HEK293 (cell line): Measurements from ENCODE around the gene MAP9.

ENCODE experiments used
- CTCF ChIA-PET: fragments of 350-600 bp; formaldehyde crosslinking; extraction: SDS; loops from one replicate; lab custom pipeline; 2021; ENCODE audit warnings: antibody characterized with exemption; lab: Yijun Ruan, JAX
- POLR2A ChIA-PET: fragments of 300-600 bp; formaldehyde crosslinking; extraction: SDS; loops from one replicate; lab custom pipeline; 2020; ENCODE audit warnings: antibody characterized with exemption, inconsistent platforms; lab: Yijun Ruan, JAX
- H3K27ac ChIP-seq: fragments of 200-500 bp; sonication (Bioruptor generic); 2 replicates; pipeline ENCODE4 v1.5.1; 2014; ENCODE audit warnings: low read depth, low read length, control low read depth, inconsistent platforms; ENCODE audit errors: extremely low read depth
- H3K36me3 ChIP-seq, 2 experiments: fragments of 200-500 bp in 1 of 2; sonication (Bioruptor generic) in 1 of 2; 1 replicate in 1 of 2; 2 replicates in 1 of 2; pipeline ENCODE4 v1.5.1; 2014 to 2017; ENCODE audit warnings: inconsistent platforms in 2 of 2, low read length in 2 of 2; ENCODE audit not compliant: control insufficient read depth in 2 of 2, insufficient read depth in 1 of 2
- H3K4me1 ChIP-seq: fragments of 200-500 bp; sonication (Bioruptor generic); 2 replicates; pipeline ENCODE4 v1.5.1; 2014; ENCODE audit warnings: mild to moderate bottlenecking, low read length, inconsistent platforms; ENCODE audit not compliant: control insufficient read depth, insufficient read depth
- H3K4me3 ChIP-seq: 2 replicates; pipeline ENCODE4 v1.5.1; 2011; ENCODE audit warnings: low read depth, mild to moderate bottlenecking, control low read depth, low read length, moderate library complexity
- H3K9me3 ChIP-seq: fragments of 200-500 bp; sonication (Bioruptor generic); 2 replicates; pipeline ENCODE4 v1.5.1; 2014; ENCODE audit warnings: low read depth, low read length, inconsistent platforms; ENCODE audit not compliant: control insufficient read depth, insufficient read depth
- FEZF1 ChIP-seq: fragments of 450-650 bp; formaldehyde crosslinking; IDR thresholded peaks from 2 replicates; pipeline ENCODE4 v1.5.1; 2016; ENCODE audit warnings: missing biosample characterization, missing genetic modification characterization
- KLF8 ChIP-seq: fragments of 450-650 bp; formaldehyde crosslinking; IDR thresholded peaks from 2 replicates; pipeline ENCODE4 v1.5.1; 2016; ENCODE audit warnings: missing biosample characterization, missing genetic modification characterization
- PRDM1 ChIP-seq: fragments of 450-650 bp; formaldehyde crosslinking; IDR thresholded peaks from 2 replicates; pipeline ENCODE4; 2016; ENCODE audit warnings: missing biosample characterization, missing genetic modification characterization
- ZBTB21 ChIP-seq: fragments of 450-650 bp; formaldehyde crosslinking; IDR thresholded peaks from 2 replicates; pipeline ENCODE4 v1.5.1; 2017; ENCODE audit warnings: missing biosample characterization, missing genetic modification characterization
- ZBTB8A ChIP-seq: fragments of 450-650 bp; formaldehyde crosslinking; IDR thresholded peaks from 2 replicates; pipeline ENCODE4 v1.5.1; 2016; ENCODE audit warnings: missing biosample characterization, missing genetic modification characterization
- ZFP41 ChIP-seq: fragments of 450-650 bp; formaldehyde crosslinking; IDR thresholded peaks from 2 replicates; pipeline ENCODE4 v1.5.1; 2016; ENCODE audit warnings: missing biosample characterization, missing genetic modification characterization, borderline replicate concordance
- ZFP69B ChIP-seq: fragments of 450-650 bp; formaldehyde crosslinking; IDR thresholded peaks from 2 replicates; pipeline ENCODE4 v1.5.1; 2016; ENCODE audit warnings: missing biosample characterization, missing genetic modification characterization
- ZNF133 ChIP-seq: fragments of 450-650 bp; formaldehyde crosslinking; IDR thresholded peaks from 2 replicates; pipeline ENCODE4 v1.5.1; 2016; ENCODE audit warnings: missing biosample characterization, missing genetic modification characterization
- ZNF223 ChIP-seq: fragments of 450-650 bp; formaldehyde crosslinking; IDR thresholded peaks from 2 replicates; pipeline ENCODE4 v1.5.1; 2016; ENCODE audit warnings: missing biosample characterization, missing genetic modification characterization
- ZNF248 ChIP-seq: fragments of 450-650 bp; formaldehyde crosslinking; IDR thresholded peaks from 2 replicates; pipeline ENCODE4 v1.5.1; 2017; ENCODE audit warnings: missing biosample characterization, missing genetic modification characterization
- ZNF302 ChIP-seq: fragments of 450-650 bp; formaldehyde crosslinking; IDR thresholded peaks from 2 replicates; pipeline ENCODE4 v1.5.1; 2016; ENCODE audit warnings: missing biosample characterization, missing genetic modification characterization, low read depth
- ZNF37A ChIP-seq: fragments of 450-650 bp; IDR thresholded peaks from 2 replicates; pipeline ENCODE4 v1.5.1; 2018; ENCODE audit warnings: missing biosample characterization, missing genetic modification characterization
- ZNF549 ChIP-seq: fragments of 450-650 bp; IDR thresholded peaks from 2 replicates; pipeline ENCODE4 v1.5.1; 2018; ENCODE audit warnings: missing biosample characterization, missing genetic modification characterization, mild to moderate bottlenecking, inconsistent platforms, moderate library complexity
- ZNF600 ChIP-seq: fragments of 450-650 bp; formaldehyde crosslinking; IDR thresholded peaks from 2 replicates; pipeline ENCODE4 v1.5.1; 2016; ENCODE audit warnings: missing biosample characterization, missing genetic modification characterization
- ZNF621 ChIP-seq: fragments of 450-650 bp; formaldehyde crosslinking; IDR thresholded peaks from 2 replicates; pipeline ENCODE4 v1.5.1; 2017; ENCODE audit warnings: missing biosample characterization, missing genetic modification characterization
- ZNF701 ChIP-seq: fragments of 450-650 bp; formaldehyde crosslinking; IDR thresholded peaks from 2 replicates; pipeline ENCODE4 v1.5.1; 2016; ENCODE audit warnings: missing biosample characterization, missing genetic modification characterization
- ZNF785 ChIP-seq: fragments of 450-650 bp; formaldehyde crosslinking; IDR thresholded peaks from 2 replicates; pipeline ENCODE4 v1.5.1; 2016; ENCODE audit warnings: missing biosample characterization, missing genetic modification characterization
- TF ChIP-seq, protein P1 (sequence below): fragments of 450-650 bp; IDR thresholded peaks from 2 replicates; pipeline ENCODE4 v1.5.1; 2018; ENCODE audit warnings: missing biosample characterization, mild to moderate bottlenecking, missing genetic modification characterization
- TF ChIP-seq, protein P2 (sequence below): fragments of 450-650 bp; formaldehyde crosslinking; IDR thresholded peaks from 2 replicates; pipeline ENCODE4 v1.5.1; 2016; ENCODE audit warnings: missing biosample characterization, missing genetic modification characterization
- TF ChIP-seq, protein P3 (sequence below): fragments of 450-650 bp; formaldehyde crosslinking; IDR thresholded peaks from 2 replicates; pipeline ENCODE4 v1.5.1; 2017; ENCODE audit warnings: missing biosample characterization, missing genetic modification characterization
- TF ChIP-seq, protein P4 (sequence below): fragments of 450-650 bp; formaldehyde crosslinking; IDR thresholded peaks from 2 replicates; pipeline ENCODE4 v1.5.1; 2016; ENCODE audit warnings: missing biosample characterization, missing genetic modification characterization
- TF ChIP-seq, protein P5 (sequence below): fragments of 450-650 bp; formaldehyde crosslinking; IDR thresholded peaks from 2 replicates; pipeline ENCODE4 v1.5.1; 2016; ENCODE audit warnings: missing biosample characterization, missing genetic modification characterization
- TF ChIP-seq, protein P6 (sequence below): fragments of 450-650 bp; formaldehyde crosslinking; IDR thresholded peaks from 2 replicates; pipeline ENCODE4 v1.5.0; 2017; ENCODE audit warnings: missing biosample characterization, missing genetic modification characterization, borderline replicate concordance

MAP9 gene

DNA sequence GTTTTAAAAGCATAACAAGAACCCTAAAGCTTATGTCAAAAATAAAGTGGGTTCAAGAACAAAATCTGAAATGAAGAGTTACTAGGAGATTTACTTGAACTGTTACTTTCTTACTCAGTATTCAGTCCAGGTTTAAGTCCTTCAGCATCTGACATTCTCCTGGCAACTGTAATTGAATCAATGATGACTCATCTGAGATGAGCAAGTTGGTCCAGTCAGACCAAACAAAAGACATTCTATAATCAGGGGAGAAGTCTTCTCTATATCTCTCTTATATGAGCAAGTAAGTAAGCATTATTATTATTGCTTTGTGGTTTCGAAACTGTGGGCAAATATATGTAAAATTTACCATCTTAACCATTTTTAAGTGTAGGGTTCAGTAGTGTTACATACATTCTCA is 34.6 kb downstream of the MAP9 start:
- CTCF ChIA-PET: no interaction called here
- H3K9me3 ChIP-seq: no peaks in the 10 kb centered on the region
- POLR2A ChIA-PET: no interaction called here
- H3K27ac ChIP-seq: no peak overlapping the region
- peaks cover 0 to 18% of the 10 kb centered on the region in 2 experiments; a peak in 1 of 3 replicates for H3K36me3 ChIP-seq
- no peak overlapping the region for H3K4me3 ChIP-seq
- H3K4me1 ChIP-seq: no peaks in the 10 kb centered on the region
- TF ChIP-seq ZNF549: no peak

DNA sequence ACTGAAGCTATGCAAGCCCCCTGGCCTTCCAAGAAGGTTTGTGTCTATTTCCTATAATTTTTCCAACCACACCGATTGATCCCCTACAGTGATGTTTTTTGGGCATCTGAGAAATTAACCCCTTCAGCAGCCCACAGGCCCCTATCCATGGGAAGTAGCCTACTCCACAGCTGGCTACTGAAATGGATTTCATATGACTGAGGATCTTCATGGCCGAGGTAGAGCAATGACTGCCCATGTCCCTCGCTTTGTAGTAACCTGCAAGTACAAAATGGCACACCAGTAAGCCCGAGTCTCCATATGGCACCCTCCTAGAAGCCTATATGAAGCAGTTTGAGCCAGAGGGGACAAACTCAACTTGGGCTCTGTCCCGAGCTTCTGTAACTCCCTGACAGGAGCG is 36.8 kb downstream of the MAP9 start:
- ChIA-PET CTCF (no interaction called here), POLR2A (interaction anchor here (0.6 kb wide), 1 partner anchor 83 kb away, joined by 3 read pairs; no protein-coding TSS in a partner anchor)
- no peak overlapping the region for H3K27ac ChIP-seq
- H3K4me1 ChIP-seq: no peaks in the 10 kb centered on the region
- TF ChIP-seq ZNF600 (no peak), ZNF302 (tag by site-specific recombination) (no peak), ZNF223 (tag by site-specific recombination) (no peak), ZNF133 (no peak), ZNF621 (no peak), ZNF37A (tag by site-specific recombination) (no peak), KLF8 (tag by site-specific recombination) (no peak)
- TF ChIP-seq, protein P1, sequence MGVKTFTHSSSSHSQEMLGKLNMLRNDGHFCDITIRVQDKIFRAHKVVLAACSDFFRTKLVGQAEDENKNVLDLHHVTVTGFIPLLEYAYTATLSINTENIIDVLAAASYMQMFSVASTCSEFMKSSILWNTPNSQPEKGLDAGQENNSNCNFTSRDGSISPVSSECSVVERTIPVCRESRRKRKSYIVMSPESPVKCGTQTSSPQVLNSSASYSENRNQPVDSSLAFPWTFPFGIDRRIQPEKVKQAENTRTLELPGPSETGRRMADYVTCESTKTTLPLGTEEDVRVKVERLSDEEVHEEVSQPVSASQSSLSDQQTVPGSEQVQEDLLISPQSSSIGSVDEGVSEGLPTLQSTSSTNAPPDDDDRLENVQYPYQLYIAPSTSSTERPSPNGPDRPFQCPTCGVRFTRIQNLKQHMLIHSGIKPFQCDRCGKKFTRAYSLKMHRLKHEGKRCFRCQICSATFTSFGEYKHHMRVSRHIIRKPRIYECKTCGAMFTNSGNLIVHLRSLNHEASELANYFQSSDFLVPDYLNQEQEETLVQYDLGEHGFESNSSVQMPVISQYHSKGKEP (tag by site-specific recombination): no peak
- TF ChIP-seq, protein P2, sequence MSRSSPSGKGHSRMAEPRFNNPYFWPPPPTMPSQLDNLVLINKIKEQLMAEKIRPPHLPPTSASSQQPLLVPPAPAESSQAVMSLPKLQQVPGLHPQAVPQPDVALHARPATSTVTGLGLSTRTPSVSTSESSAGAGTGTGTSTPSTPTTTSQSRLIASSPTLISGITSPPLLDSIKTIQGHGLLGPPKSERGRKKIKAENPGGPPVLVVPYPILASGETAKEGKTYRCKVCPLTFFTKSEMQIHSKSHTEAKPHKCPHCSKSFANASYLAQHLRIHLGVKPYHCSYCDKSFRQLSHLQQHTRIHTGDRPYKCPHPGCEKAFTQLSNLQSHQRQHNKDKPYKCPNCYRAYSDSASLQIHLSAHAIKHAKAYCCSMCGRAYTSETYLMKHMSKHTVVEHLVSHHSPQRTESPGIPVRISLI (tag by site-specific recombination): no peak
- no peaks in the 10 kb centered on the region for H3K9me3 ChIP-seq
- no peak overlapping the region for H3K4me3 ChIP-seq
- peaks cover 0 to 3% of the 10 kb centered on the region in 2 experiments; a peak in 1 of 3 replicates for H3K36me3 ChIP-seq

DNA sequence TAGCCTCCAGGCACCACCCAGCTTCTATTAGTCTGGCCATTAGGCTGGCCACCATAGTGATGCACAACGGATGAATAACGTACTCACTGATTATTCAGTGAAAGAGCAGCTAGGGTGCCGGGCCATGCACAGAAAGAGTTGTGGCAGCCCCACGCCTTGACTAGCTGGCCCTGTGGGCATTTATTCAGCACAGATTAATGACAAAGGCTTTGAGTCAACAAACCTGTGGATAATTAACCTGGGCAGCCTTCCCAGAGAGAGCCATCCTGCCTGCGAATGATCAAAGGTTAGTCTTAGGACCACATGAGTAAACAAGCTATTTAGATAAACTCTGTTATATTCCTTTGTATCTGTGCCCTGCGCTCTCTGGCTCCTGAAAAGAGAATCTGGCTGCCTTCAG is 37.2 kb downstream of the MAP9 start:
- H3K27ac ChIP-seq: no peak overlapping the region
- peaks cover 0 to 3% of the 10 kb centered on the region in 2 experiments; a peak in 1 of 3 replicates for H3K36me3 ChIP-seq
- no peak overlapping the region for H3K4me3 ChIP-seq
- H3K4me1 ChIP-seq: no peaks in the 10 kb centered on the region
- ChIA-PET POLR2A (interaction anchor here (0.6 kb wide), 1 partner anchor 83 kb away, joined by 3 read pairs; no protein-coding TSS in a partner anchor), CTCF (no interaction called here)
- no peaks in the 10 kb centered on the region for H3K9me3 ChIP-seq
- TF ChIP-seq ZBTB8A (tag by site-specific recombination) (no peak), FEZF1 (tag by site-specific recombination) (no peak), ZNF785 (tag by site-specific recombination) (no peak), ZNF248 (tag by site-specific recombination) (no peak), ZFP41 (tag by site-specific recombination) (no peak), ZFP69B (tag by site-specific recombination) (no peak), ZNF701 (tag by site-specific recombination) (no peak), PRDM1 (tag by site-specific recombination) (no peak), ZBTB21 (tag by site-specific recombination) (no peak)
- TF ChIP-seq, protein P3, sequence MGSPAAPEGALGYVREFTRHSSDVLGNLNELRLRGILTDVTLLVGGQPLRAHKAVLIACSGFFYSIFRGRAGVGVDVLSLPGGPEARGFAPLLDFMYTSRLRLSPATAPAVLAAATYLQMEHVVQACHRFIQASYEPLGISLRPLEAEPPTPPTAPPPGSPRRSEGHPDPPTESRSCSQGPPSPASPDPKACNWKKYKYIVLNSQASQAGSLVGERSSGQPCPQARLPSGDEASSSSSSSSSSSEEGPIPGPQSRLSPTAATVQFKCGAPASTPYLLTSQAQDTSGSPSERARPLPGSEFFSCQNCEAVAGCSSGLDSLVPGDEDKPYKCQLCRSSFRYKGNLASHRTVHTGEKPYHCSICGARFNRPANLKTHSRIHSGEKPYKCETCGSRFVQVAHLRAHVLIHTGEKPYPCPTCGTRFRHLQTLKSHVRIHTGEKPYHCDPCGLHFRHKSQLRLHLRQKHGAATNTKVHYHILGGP (tag by site-specific recombination): no peak
- TF ChIP-seq, protein P4, sequence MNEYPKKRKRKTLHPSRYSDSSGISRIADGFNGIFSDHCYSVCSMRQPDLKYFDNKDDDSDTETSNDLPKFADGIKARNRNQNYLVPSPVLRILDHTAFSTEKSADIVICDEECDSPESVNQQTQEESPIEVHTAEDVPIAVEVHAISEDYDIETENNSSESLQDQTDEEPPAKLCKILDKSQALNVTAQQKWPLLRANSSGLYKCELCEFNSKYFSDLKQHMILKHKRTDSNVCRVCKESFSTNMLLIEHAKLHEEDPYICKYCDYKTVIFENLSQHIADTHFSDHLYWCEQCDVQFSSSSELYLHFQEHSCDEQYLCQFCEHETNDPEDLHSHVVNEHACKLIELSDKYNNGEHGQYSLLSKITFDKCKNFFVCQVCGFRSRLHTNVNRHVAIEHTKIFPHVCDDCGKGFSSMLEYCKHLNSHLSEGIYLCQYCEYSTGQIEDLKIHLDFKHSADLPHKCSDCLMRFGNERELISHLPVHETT (tag by site-specific recombination): no peak
- TF ChIP-seq, protein P5, sequence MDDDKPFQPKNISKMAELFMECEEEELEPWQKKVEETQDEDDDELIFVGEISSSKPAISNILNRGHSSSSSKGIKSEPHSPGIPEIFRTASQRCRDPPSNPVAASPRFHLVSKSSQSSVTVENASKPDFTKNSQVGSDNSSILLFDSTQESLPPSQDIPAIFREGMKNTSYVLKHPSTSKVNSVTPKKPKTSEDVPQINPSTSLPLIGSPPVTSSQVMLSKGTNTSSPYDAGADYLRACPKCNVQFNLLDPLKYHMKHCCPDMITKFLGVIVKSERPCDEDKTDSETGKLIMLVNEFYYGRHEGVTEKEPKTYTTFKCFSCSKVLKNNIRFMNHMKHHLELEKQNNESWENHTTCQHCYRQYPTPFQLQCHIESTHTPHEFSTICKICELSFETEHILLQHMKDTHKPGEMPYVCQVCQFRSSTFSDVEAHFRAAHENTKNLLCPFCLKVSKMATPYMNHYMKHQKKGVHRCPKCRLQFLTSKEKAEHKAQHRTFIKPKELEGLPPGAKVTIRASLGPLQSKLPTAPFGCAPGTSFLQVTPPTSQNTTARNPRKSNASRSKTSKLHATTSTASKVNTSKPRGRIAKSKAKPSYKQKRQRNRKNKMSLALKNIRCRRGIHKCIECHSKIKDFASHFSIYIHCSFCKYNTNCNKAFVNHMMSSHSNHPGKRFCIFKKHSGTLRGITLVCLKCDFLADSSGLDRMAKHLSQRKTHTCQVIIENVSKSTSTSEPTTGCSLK: no peak
- TF ChIP-seq, protein P6, sequence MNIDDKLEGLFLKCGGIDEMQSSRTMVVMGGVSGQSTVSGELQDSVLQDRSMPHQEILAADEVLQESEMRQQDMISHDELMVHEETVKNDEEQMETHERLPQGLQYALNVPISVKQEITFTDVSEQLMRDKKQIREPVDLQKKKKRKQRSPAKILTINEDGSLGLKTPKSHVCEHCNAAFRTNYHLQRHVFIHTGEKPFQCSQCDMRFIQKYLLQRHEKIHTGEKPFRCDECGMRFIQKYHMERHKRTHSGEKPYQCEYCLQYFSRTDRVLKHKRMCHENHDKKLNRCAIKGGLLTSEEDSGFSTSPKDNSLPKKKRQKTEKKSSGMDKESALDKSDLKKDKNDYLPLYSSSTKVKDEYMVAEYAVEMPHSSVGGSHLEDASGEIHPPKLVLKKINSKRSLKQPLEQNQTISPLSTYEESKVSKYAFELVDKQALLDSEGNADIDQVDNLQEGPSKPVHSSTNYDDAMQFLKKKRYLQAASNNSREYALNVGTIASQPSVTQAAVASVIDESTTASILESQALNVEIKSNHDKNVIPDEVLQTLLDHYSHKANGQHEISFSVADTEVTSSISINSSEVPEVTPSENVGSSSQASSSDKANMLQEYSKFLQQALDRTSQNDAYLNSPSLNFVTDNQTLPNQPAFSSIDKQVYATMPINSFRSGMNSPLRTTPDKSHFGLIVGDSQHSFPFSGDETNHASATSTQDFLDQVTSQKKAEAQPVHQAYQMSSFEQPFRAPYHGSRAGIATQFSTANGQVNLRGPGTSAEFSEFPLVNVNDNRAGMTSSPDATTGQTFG (tag by site-specific recombination): no peak
